HCT116 (cell line): ENCODE measurements around the gene KIF13A.

Experiments
- CTCF ChIP-seq, 3 experiments: fragments of 200-600 bp in 1 of 3; sonication (generic) in 1 of 3; IDR thresholded peaks in 2 of 3; conservative IDR thresholded peaks in 1 of 3; 2 replicates each; pipeline ENCODE4 v1.5.1; 2012 to 2017; ENCODE audit warnings: low read depth in 2 of 3, low read length in 2 of 3, antibody characterized with exemption in 1 of 3, borderline replicate concordance in 1 of 3, control low read depth in 1 of 3, mild to moderate bottlenecking in 1 of 3, mixed read lengths in 1 of 3, mixed run types in 1 of 3, moderate library complexity in 1 of 3; ENCODE audit not compliant: insufficient read depth in 1 of 3
- EZH2 ChIP-seq: fragments of 200-600 bp; sonication (generic); IDR thresholded peaks from 2 replicates; pipeline ENCODE4 v1.6.1; 2017; ENCODE audit warnings: antibody characterized with exemption, mixed run types
- POLR2A ChIP-seq: IDR thresholded peaks from 2 replicates; pipeline ENCODE4 v1.7.0; 2011; ENCODE audit warnings: borderline replicate concordance; ENCODE audit not compliant: insufficient read depth, insufficient read length; ENCODE audit errors: extremely low read depth
- SP1 ChIP-seq: IDR thresholded peaks from 2 replicates; pipeline ENCODE4 v1.6.1; 2012; ENCODE audit warnings: low read depth

DNA sequence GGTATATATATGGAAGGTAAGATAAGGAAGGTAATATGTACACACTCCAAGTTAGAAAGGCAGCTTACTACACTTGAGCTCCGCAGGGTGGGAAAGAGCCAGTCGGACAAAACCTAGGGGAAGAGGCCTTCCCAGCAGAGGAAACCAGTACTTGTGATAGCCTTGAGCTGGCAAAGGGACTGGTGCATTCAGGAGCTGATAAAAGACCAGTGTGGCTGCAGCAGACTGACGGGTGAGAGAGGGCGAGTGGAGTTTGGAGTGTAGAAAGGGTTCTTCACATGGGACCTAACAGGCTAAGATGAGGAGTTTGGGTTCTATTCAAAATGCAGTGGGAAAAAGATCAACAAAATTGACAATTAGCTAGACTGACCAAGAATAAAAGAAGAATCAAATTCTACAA lies 49.3 kb upstream of the KIF13A start:
- no peak for TF ChIP-seq POLR2A
- no peak for TF ChIP-seq CTCF (IDR thresholded peaks at IDR 0.05 in 2 of 3, conservative IDR thresholded peaks at IDR 0.05 in 1 of 3; ENCODE audit: borderline replicate concordance in 1 of 3, insufficient read depth in 1 of 3, low read depth in 2 of 3, low read length in 2 of 3)
- no peak for TF ChIP-seq EZH2
- TF ChIP-seq SP1 = no peak
